ENCODE measurements around the gene CFAP100.

Gene CFAP100

GRCh38 chr3:126446301-126446700 lies 51.6 kb downstream of the CFAP100 start:
- FAIRE-seq, result no peak

DNA sequence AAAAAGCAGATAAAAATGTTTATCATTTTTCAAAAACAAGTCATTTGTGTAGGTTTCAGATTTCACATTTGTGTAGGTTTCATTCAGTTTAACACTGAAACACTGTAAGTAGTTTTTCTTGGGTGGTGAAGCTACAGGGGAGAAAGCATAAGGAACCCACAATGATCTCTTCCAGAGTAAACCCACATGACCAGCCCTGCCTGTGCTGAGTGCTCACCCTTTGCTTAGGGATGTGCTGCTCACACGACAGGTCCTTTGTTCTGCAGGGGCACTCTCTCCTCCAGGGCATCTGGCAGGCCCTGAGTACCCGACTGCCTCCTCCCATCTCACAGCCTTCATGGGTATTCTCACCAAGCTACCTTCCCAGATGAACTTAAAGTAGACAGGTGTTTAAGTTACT lies 52.1 kb downstream of the CFAP100 start:
- FAIRE-seq, result no peak

DNA sequence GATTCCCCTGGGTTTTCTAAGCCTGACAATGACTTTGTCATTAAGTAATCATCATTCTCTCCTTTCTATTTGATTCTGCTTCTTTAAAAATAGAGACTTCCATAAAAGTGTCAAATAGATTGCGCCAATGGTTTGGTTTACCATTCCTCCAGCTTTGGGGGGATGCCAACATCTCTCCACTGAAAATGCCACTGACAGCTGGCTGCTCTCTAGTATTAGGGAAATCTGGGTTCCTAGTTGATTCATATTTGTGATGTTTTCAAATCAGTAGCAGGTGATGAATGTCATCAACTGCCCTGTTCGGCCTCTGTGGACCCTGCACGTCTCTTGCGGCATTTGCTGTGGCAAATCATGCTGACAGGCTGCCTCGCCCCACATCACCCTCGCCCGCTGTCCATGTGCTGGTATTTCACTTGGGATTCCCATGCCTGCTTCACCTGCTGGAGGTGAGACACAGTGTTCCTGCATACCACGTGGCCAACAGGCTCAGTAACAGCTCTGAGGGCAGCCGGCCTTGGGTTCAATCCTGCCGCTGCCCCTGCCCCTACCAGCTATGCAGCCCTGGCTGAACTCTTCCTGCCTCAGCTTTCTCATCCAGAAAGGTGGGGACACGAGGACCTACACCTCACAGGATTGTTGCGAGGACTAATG lies 52.9 kb downstream of the CFAP100 start:
- FAIRE-seq, result no peak

DNA sequence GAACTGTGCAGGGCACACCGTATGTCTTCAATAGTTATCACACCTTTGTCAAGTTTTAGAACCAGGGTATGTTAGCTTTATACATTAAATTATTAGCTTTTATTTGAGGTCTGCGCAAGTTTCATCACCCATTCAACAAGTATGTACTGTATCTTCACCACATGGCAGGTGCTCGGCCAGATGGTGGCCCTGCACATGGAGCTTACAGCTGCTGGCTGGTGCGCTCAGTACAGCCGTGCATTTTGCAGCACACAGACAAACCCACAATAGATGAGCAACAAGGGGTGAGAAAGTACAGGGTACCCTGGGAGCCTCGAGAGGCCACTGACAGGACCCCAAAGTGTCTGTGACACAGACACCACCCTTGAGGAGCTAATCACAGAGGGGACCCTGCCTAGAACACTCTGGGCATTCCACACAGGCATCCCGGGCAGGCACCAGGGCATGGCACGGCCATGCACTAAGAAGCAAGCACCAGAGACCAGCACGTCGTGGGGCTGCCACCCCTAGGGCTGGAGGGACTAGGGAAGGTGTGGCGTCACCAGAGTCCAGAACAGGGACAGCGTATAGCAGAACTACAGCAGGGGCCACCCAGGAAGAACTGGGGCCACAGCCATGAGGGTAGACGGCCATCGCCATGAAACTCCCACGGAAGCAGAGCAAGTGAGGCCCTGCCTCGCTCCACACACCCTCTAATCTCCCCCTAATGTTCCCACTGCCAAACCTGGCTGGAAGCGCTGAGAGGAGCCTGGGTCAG lies 53.6 kb downstream of the CFAP100 start:
- FAIRE-seq, result no peak

GRCh38 chr3:126448893-126449180 lies 54.1 kb downstream of the CFAP100 start:
- FAIRE-seq, result no peak

- FAIRE-seq, result no peak
These were observed 54.9 kb downstream of the CFAP100 start for GRCh38 chr3:126449621-126450051.

GRCh38 chr3:126450219-126450618 lies 55.5 kb downstream of the CFAP100 start:
- no peak for FAIRE-seq

DNA sequence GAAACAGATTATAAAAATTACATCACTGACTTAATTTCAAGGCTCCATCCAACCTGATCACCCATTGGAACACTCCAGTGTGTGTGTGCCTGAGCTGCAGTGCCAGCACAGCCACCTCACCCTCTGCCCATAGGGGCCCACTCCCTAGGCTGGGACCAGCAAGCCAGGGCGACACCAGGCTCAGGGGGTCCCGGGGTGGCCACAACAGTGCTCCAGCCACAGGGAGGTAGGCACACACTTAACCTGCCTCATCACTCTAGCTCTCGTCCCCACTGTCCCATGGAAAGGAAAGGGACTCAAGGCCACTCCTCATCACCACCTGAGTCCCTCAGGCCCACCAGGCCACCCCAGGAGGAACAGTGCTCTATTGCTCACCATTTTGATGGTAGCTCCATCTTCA lies 56.0 kb downstream of the CFAP100 start:
- FAIRE-seq, result no peak

DNA sequence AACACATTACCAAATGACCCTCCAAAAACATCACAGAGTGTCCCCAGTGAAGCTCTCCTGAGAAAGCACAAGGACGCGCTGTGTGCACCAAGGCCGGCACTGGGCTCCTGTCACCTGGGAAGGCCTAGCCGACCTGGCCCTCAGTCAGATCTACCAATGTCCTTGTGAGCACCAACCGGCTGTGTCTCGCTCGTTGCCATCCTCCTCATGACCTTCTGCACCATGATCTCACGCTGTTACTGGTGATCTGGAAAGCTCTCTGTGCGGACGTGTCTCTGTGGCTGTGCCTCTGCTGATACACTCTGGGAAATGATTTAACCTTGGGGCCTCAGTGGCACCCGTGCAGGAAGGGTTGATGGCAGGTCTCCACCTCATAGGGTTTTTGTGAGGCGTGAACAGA lies 56.8 kb downstream of the CFAP100 start:
- no peak for FAIRE-seq

DNA sequence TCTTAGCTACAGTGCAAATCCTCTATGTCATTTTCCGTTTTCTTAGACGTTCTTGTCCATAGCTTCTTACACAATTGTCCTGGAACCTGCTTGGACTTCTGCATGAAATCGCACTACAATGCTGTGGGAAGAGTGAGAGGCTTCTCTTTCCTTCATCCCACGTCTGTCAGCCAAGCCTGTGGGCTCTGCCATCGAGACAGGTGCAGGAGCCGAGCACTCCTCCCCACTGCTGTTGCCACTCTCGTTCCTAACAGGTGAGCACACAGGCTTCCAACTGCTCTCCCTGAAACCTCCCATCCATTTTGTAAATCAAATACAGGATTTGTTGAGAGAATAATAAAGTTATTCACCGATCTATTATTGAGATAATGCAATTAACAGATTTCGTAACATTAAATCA lies 57.5 kb downstream of the CFAP100 start:
- no peak for FAIRE-seq

DNA sequence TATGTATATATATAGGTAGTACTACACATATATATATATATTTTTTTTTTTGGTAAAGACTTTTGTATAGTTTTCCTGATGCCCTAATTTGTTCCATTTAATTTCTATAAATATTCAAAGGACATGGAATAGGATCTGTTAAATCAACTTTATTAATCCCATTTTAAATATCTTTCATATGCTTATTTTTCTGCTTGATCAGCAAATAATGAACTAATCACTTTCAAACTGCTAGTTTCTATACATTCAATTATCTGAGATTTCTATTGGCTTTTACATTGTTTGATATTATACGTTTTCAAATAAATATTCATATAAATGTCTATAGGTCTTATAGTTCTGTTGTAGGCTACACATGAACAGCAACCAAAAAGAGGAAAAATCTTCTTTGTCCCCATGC lies 59.3 kb downstream of the CFAP100 start:
- FAIRE-seq, result no peak

DNA sequence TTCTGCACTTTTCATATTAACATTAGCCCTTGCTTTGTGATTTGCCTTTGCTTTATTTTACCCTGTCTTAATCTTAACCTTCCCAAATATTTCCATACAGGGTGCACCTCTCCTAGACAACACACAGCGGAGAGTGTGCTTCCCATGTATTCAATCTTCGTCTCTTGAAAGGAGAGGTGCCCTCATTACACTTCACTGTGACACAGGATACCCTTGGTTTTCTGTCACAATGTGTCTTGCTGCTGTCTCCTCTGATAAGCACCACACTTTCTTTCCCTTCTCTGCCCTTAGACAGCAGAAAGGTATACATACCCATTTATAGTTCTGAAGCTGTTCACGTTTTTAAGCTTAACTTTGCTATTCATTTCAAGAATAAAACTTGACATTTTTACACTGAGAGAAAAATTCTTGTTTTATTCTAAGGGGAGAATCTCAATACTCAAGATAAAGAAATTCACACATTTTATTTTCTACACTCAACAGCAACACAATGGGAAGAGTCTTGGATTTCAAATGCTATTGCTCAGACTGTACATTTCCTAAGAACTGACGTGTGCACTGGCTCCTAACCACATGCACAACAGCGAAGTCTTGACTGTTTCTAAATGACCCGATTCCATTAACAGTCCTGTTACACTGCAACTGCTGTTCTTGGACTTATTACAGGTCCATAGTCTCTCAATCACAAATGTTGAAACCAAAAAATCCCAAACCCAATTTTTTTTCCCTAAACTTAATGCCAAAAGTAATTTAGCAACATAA lies 59.9 kb downstream of the CFAP100 start:
- FAIRE-seq, result no peak

DNA sequence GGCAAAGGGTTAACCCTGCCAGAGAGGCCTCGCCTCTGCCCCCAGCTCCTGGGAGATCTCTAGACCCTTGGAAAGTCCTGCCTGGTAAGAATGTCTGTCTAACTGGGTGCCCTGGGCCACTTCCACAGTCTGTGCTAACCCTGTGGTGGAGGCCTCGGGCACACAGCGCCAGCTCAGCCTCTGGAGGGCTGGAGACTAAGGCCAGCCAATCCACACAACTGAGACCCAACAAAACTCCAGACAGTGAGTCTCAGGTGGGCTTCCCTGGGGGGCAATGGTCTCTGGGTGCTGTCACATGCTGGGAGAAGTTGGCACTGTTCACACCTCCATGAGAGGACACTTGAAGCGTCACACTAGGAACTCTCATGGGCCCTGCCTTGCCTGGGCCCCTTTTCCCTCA lies 61.5 kb downstream of the CFAP100 start:
- FAIRE-seq, result no peak

- FAIRE-seq, result no peak
These were observed 62.2 kb downstream of the CFAP100 start for GRCh38 chr3:126456766-126457388.

- FAIRE-seq, result no peak
These were observed 64.5 kb downstream of the CFAP100 start for GRCh38 chr3:126459111-126459762.

GRCh38 chr3:126459763-126460127 lies 65.0 kb downstream of the CFAP100 start:
- FAIRE-seq, result no peak

- FAIRE-seq, result no peak
These were observed 65.7 kb downstream of the CFAP100 start for GRCh38 chr3:126460381-126460780.

DNA sequence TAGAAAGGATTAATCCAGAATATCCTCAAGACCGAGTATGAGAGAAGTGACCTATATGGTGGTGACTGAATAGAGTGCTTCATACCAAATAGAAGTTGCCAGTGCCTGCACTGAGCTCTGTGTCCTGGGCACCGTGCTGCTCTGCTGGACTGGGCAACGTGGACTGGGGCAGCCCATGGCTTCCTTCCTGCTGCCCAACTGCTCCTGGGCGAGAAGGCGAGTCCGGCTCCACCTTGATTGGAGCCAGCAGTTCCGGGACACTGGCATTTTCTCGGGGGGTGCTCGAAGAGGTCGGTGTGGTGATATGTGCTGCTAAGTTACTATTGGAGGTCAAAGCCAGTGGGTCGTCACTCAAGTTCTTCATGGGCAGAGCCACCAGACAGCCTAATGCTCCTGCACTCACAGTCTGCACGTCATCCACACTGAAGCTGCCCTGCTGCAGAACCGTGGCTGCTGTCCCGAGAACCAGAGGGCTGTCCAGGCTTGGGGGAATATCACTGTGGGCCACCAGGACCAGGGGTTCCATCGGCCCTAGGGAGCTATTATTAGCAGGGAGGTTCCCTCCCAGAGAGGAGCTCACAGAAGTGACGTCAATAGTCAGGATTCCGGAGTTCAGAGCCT lies 66.9 kb downstream of the CFAP100 start:
- FAIRE-seq, result no peak

- FAIRE-seq, result no peak
These were observed 68.8 kb downstream of the CFAP100 start for GRCh38 chr3:126463521-126463920.

- FAIRE-seq, result no peak
These were observed 69.4 kb downstream of the CFAP100 start for GRCh38 chr3:126464093-126464492.

GRCh38 chr3:126464494-126464893 lies 69.8 kb downstream of the CFAP100 start:
- no peak for FAIRE-seq

GRCh38 chr3:126464997-126465396 lies 70.3 kb downstream of the CFAP100 start:
- FAIRE-seq, result no peak

Data from A204.1 (cell line).